Hepatocyte (in vitro differentiated cells): ENCODE data around the gene INTS2.

Experiments used
- CTCF ChIP-seq: fragments of 200-600 bp; sonication (generic); IDR thresholded peaks from 2 replicates; pipeline ENCODE4 v1.5.1; 2016; ENCODE audit warnings: antibody characterized with exemption, mild to moderate bottlenecking; ENCODE audit not compliant: poor library complexity
- EZH2 ChIP-seq: fragments of 200-600 bp; sonication (generic); IDR thresholded peaks from 2 replicates; pipeline ENCODE4 v1.6.1; 2016; ENCODE audit warnings: antibody characterized with exemption, mild to moderate bottlenecking, borderline replicate concordance
- EZH2phosphoT487 ChIP-seq: fragments of 200-600 bp; sonication (generic); IDR thresholded peaks from one replicate; pipeline ENCODE4 v1.6.1; 2018; ENCODE audit warnings: antibody characterized with exemption, mild to moderate bottlenecking, low read depth, moderate library complexity; ENCODE audit not compliant: unreplicated experiment, severe bottlenecking

- TF ChIP-seq CTCF = no peak
- no peak for TF ChIP-seq EZH2
- TF ChIP-seq EZH2phosphoT487 = no peak
These were observed 96.7 kb downstream of the INTS2 start for GRCh38 chr17:61831099-61831498.
